OCI-LY1 (cell line): ENCODE data around the gene MXRA5.

Source experiments
- EZH2 ChIP-seq: fragments of 200-600 bp; sonication (generic), shearing (Covaris generic); IDR thresholded peaks from 2 replicates; pipeline ENCODE4 v1.8.0; 2017; ENCODE audit warnings: borderline replicate concordance, mixed run types, mild to moderate bottlenecking, antibody characterized with exemption, low read length, moderate library complexity, mixed read lengths
- TF ChIP-seq, protein P1 (sequence below): fragments of 200-600 bp; sonication (generic), shearing (Covaris generic); IDR thresholded peaks from 2 replicates; pipeline ENCODE4 v1.5.1; 2017; ENCODE audit warnings: mild to moderate bottlenecking, antibody characterized with exemption, low read length, moderate library complexity, mixed read lengths

DNA sequence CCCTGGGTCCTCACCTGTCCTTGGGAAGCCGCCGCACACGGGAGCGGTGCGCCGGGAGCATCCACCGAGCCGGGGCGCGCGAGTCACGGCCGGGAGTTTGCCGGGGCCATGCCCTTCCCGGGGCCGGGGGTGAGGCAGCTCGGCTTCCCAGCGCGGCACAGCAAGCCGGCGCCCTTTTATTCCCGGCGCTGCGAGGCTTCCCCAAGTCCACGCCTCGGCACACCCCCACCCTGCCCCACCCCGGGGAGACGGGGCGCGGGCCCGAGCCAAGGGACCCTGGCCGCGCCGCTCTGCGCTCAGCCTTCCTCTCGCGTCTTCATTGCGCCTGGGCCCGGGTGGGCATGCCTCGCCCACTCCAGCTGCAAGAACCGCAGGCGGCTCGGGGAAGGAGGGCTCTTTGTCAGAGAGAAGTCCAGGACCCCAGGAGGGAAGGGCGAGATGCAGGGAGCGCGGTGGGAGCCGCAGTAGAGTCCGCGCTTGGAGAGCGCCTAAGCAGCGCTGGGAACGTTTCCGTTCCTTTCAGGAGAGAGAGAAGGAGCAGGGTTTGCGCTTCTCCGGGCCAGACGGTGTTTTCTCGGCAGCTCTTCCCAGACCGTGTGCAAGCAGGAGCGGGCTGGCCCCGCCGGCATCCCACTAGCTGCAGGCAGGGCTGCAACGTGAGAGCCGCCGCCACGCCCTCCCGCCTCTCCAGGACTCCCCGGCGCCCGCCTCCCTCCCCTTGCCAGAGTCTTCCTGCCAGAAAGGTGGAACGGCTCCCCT, at the start of gene MXRA5:
- no peak for TF ChIP-seq EZH2
- TF ChIP-seq, protein P1, sequence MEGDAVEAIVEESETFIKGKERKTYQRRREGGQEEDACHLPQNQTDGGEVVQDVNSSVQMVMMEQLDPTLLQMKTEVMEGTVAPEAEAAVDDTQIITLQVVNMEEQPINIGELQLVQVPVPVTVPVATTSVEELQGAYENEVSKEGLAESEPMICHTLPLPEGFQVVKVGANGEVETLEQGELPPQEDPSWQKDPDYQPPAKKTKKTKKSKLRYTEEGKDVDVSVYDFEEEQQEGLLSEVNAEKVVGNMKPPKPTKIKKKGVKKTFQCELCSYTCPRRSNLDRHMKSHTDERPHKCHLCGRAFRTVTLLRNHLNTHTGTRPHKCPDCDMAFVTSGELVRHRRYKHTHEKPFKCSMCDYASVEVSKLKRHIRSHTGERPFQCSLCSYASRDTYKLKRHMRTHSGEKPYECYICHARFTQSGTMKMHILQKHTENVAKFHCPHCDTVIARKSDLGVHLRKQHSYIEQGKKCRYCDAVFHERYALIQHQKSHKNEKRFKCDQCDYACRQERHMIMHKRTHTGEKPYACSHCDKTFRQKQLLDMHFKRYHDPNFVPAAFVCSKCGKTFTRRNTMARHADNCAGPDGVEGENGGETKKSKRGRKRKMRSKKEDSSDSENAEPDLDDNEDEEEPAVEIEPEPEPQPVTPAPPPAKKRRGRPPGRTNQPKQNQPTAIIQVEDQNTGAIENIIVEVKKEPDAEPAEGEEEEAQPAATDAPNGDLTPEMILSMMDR = no peak
